Endothelial cell (in vitro differentiated cells): ENCODE data around the gene CYB5A. TPM values are rescaled to one million over a fixed set of nuclear protein-coding genes. Genes with fewer than 3 reads are reported as not detected.
"Not testable (repeated sequence)": the region's sequence is repeated elsewhere in the genome, so short reads cannot be mapped to it uniquely, and the experiment has no call there.

ENCODE experiments used
- DNase-seq: peaks from one replicate; pipeline ENCODE4 v3.0.0; 2021; ENCODE audit warnings: low spot score
- H3K27ac Mint-ChIP-seq: one replicate; pipeline ENCODE4 v1.8.0; 2021; ENCODE audit warnings: mixed read lengths, inconsistent platforms; ENCODE audit not compliant: unreplicated experiment
- H3K27me3 Mint-ChIP-seq: one replicate; pipeline ENCODE4 v1.8.0; 2021; ENCODE audit warnings: mild to moderate bottlenecking, moderate library complexity, mixed read lengths, inconsistent platforms; ENCODE audit not compliant: unreplicated experiment
- H3K36me3 Mint-ChIP-seq: one replicate; pipeline ENCODE4 v1.8.0; 2021; ENCODE audit warnings: mild to moderate bottlenecking, low read depth, mixed read lengths, inconsistent platforms; ENCODE audit not compliant: unreplicated experiment
- H3K4me1 Mint-ChIP-seq: one replicate; pipeline ENCODE4 v1.8.0; 2021; ENCODE audit warnings: mild to moderate bottlenecking, mixed read lengths, inconsistent platforms; ENCODE audit not compliant: unreplicated experiment
- H3K4me3 Mint-ChIP-seq: one replicate; pipeline ENCODE4 v1.8.0; 2021; ENCODE audit warnings: mild to moderate bottlenecking, mixed read lengths, inconsistent platforms; ENCODE audit not compliant: unreplicated experiment
- H3K9me3 Mint-ChIP-seq: one replicate; pipeline ENCODE4 v1.8.0; 2021; ENCODE audit warnings: mixed read lengths, inconsistent platforms; ENCODE audit not compliant: unreplicated experiment
- CTCF ChIP-seq: fragments of 200-600 bp; sonication (generic); IDR thresholded peaks from one replicate; pipeline ENCODE4 v1.5.0; 2021; ENCODE audit warnings: antibody characterized with exemption; ENCODE audit not compliant: unreplicated experiment
- total RNA-seq: library from RNA; stranded (reverse); fragmentation: NEBNext Ultra II Directional; extraction: Animal tissue kit (Norgen Biotek cat#: 25700); gene quantifications from one replicate; pipeline ENCODE4 v1.2.1, GENCODE V29; 2021; ENCODE audit not compliant: unreplicated experiment

CYB5A gene
- total RNA-seq, 1 donor from 2014 or later = 119 TPM

- Mint-ChIP-seq H3K9me3 (no peaks in the 10 kb centered on the region), H3K4me3 (no peak overlapping the region), H3K27ac (no peak overlapping the region), H3K4me1 (no peaks in the 10 kb centered on the region), H3K27me3 (no peaks in the 10 kb centered on the region), H3K36me3 (no peaks in the 10 kb centered on the region)
- TF ChIP-seq CTCF = no peak
- no peak for DNase-seq
Measured at GRCh38 chr18:74299162-74299561, 7.4 kb upstream of the CYB5A start.

- no peak for TF ChIP-seq CTCF
- H3K27ac Mint-ChIP-seq = no peak overlapping the region
- no peak overlapping the region for H3K4me3 Mint-ChIP-seq
- H3K27me3 Mint-ChIP-seq = peaks cover 5% of the 10 kb centered on the region
- no peaks in the 10 kb centered on the region for H3K36me3 Mint-ChIP-seq
- DNase-seq = no peak
- H3K4me1 Mint-ChIP-seq = peaks cover 8% of the 10 kb centered on the region
- no peaks in the 10 kb centered on the region for H3K9me3 Mint-ChIP-seq
Measured at GRCh38 chr18:74294526-74294925, 2.8 kb upstream of the CYB5A start.

GRCh38 chr18:74292982-74293381 is 1.2 kb upstream of the CYB5A start:
- DNase-seq, H3K36me3 Mint-ChIP-seq, H3K27ac Mint-ChIP-seq, H3K27me3 Mint-ChIP-seq, H3K9me3 Mint-ChIP-seq: not testable (repeated sequence)
- peak overlapping the region; percentile 66 for H3K4me3 Mint-ChIP-seq
- H3K4me1 Mint-ChIP-seq = peaks cover 21% of the 10 kb centered on the region

GRCh38 chr18:74292541-74292858 is 737 bp upstream of the CYB5A start:
- TF ChIP-seq CTCF = no peak
- H3K36me3 Mint-ChIP-seq = no peaks in the 10 kb centered on the region
- no peak for DNase-seq
- peak overlapping the region; percentile 96 for H3K4me3 Mint-ChIP-seq
- H3K27me3 Mint-ChIP-seq = peaks cover 5% of the 10 kb centered on the region
- H3K27ac Mint-ChIP-seq = peak overlapping the region; percentile 33
- H3K4me1 Mint-ChIP-seq = peaks cover 25% of the 10 kb centered on the region
- no peaks in the 10 kb centered on the region for H3K9me3 Mint-ChIP-seq

GRCh38 chr18:74291472-74291770 is 342 bp downstream of the CYB5A start:
- Mint-ChIP-seq H3K36me3 (no peaks in the 10 kb centered on the region), H3K27ac (no peak overlapping the region), H3K9me3 (no peaks in the 10 kb centered on the region), H3K27me3 (peaks cover 5% of the 10 kb centered on the region), H3K4me1 (peaks cover 28% of the 10 kb centered on the region), H3K4me3 (peak overlapping the region; percentile 96)
- no peak for DNase-seq
- TF ChIP-seq CTCF = no peak
